Esophagus squamous epithelium (tissue), 4 donors: ENCODE data around the gene VAT1L.

ENCODE experiments used
- POLR2A ChIP-seq, 4 donors: fragments of 450-650 bp; IDR thresholded peaks; one replicate each; pipeline ENCODE4 v1.6.1; 2017; ENCODE audit warnings: antibody characterized with exemption in 4 of 4, mild to moderate bottlenecking in 4 of 4, moderate library complexity in 3 of 4
- TF ChIP-seq, protein P1 (sequence below), 6 experiments: fragments of 450-650 bp in 4 of 6; fragments of 200-600 bp in 2 of 6; sonication (generic) in 2 of 6; IDR thresholded peaks; one replicate each; pipeline ENCODE4 v1.5.1; 2016 to 2019; ENCODE audit warnings: antibody characterized with exemption in 6 of 6, mild to moderate bottlenecking in 4 of 6, moderate library complexity in 4 of 6

DNA sequence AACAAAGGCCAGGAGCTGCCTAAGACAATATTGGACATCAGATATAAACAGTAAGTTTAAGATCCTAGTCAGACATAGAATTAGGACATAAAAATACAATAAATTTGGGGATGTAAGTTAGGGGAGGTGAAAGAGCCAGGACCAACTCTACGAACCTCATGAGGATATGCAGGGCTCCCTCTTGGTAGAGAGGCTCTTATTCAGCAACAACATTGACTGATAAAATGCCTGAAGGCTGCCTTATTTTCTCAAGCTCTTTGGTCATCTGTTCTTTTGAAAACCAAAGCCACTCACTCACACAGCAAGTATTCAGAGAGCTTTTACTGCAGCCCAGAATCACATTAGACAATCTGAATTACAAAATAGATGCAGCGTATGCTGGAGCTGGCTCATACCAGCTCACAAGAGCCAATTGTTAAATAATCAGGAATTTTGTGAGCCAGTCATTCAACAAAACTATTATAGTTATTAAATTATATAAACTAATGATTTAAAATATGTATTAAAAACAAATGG, 125.4 kb downstream of the VAT1L start:
- TF ChIP-seq, protein P1, sequence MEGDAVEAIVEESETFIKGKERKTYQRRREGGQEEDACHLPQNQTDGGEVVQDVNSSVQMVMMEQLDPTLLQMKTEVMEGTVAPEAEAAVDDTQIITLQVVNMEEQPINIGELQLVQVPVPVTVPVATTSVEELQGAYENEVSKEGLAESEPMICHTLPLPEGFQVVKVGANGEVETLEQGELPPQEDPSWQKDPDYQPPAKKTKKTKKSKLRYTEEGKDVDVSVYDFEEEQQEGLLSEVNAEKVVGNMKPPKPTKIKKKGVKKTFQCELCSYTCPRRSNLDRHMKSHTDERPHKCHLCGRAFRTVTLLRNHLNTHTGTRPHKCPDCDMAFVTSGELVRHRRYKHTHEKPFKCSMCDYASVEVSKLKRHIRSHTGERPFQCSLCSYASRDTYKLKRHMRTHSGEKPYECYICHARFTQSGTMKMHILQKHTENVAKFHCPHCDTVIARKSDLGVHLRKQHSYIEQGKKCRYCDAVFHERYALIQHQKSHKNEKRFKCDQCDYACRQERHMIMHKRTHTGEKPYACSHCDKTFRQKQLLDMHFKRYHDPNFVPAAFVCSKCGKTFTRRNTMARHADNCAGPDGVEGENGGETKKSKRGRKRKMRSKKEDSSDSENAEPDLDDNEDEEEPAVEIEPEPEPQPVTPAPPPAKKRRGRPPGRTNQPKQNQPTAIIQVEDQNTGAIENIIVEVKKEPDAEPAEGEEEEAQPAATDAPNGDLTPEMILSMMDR (IDR thresholded peaks at IDR 0.05), result no peak
- no peak for TF ChIP-seq POLR2A (IDR thresholded peaks at IDR 0.05)
